GM12875 (cell line): Measurements from ENCODE around the gene TBC1D14.

Experiments
- H3K4me3 ChIP-seq: one replicate; pipeline ENCODE4 v1.5.1; 2011; ENCODE audit warnings: low read depth, low read length, control low read depth
- TF ChIP-seq, protein P1 (sequence below): IDR thresholded peaks from 2 replicates; pipeline ENCODE4 v1.5.1; 2011; ENCODE audit warnings: low read depth, mild to moderate bottlenecking, control low read depth, inconsistent platforms, low read length, moderate library complexity, borderline replicate concordance; ENCODE audit not compliant: insufficient read depth

The TBC1D14 gene

DNA sequence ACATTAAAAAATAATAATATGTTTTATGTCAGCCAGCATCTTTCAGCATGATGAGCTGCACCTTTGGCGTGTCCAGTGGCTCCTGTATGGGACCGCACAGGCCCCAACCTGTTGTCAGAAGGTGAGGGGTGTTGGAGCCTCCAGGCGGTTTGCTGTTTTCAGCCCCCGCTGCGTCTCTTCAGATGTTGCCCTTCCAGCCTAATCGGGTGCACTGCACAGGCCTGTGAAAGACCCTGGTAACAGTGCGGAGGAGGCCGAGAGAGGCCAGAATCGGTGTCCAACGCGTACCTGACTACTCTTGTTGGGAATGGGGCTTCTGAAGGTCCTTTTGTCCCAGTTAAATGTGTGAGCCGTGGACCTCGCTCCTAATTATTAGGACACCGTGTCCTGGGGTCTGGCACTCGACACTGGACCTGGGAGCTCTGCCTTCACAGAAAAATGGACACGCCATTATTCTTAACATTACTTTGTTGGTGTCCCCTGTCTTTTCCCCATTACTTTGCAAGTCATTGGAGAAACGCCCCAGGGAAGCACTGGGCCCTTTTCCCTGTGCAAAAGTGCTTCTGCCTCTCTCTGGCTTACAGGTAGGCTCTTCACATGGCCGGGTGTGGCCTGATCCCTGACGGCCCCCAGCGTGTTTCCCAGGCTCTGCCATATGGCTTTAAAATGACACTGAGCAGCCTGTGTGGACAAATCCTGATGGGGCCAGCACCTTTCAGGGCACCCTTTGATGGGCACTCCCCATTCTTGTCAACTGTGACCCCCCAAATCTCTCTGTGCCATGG lies 51.2 kb downstream of the TBC1D14 start:
- H3K4me3 ChIP-seq, result no peak overlapping the region
- TF ChIP-seq, protein P1, sequence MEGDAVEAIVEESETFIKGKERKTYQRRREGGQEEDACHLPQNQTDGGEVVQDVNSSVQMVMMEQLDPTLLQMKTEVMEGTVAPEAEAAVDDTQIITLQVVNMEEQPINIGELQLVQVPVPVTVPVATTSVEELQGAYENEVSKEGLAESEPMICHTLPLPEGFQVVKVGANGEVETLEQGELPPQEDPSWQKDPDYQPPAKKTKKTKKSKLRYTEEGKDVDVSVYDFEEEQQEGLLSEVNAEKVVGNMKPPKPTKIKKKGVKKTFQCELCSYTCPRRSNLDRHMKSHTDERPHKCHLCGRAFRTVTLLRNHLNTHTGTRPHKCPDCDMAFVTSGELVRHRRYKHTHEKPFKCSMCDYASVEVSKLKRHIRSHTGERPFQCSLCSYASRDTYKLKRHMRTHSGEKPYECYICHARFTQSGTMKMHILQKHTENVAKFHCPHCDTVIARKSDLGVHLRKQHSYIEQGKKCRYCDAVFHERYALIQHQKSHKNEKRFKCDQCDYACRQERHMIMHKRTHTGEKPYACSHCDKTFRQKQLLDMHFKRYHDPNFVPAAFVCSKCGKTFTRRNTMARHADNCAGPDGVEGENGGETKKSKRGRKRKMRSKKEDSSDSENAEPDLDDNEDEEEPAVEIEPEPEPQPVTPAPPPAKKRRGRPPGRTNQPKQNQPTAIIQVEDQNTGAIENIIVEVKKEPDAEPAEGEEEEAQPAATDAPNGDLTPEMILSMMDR, result no peak

DNA sequence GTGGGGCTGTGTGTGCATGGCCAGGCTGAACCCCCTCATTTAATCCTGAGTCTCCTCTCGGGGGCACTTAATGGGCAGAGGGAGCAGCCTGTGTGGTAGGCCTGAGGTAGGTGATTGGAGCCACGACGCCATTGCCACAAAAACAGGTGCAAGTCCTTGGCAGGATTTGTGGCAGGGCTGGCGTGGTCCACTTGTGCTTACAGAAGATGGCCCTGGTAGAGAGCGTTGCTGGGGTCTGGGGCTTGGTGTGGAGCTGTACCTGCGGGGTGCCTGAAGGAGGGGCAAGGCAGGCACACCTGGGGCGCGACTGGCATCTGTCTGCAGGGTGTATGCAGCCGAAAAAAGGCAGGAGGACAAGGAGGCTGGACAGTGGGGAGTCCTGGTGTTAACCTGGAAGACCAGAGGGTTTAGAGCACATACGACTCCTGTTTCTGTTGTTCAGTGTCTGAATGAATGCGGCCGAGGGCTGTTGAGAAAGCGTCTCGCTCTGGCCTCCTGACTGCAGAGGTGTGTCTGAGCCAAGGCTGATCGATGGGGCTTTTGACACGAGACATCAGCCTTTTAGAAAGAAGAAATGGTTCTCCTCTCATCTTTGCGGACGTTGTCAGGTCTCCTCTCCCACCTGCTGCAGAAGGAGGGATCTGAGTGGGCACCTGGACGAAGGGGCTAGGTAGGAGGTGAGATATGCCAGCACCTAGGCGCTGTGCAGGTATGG lies 52.0 kb downstream of the TBC1D14 start:
- TF ChIP-seq, protein P1, result no peak
- no peak overlapping the region for H3K4me3 ChIP-seq

DNA sequence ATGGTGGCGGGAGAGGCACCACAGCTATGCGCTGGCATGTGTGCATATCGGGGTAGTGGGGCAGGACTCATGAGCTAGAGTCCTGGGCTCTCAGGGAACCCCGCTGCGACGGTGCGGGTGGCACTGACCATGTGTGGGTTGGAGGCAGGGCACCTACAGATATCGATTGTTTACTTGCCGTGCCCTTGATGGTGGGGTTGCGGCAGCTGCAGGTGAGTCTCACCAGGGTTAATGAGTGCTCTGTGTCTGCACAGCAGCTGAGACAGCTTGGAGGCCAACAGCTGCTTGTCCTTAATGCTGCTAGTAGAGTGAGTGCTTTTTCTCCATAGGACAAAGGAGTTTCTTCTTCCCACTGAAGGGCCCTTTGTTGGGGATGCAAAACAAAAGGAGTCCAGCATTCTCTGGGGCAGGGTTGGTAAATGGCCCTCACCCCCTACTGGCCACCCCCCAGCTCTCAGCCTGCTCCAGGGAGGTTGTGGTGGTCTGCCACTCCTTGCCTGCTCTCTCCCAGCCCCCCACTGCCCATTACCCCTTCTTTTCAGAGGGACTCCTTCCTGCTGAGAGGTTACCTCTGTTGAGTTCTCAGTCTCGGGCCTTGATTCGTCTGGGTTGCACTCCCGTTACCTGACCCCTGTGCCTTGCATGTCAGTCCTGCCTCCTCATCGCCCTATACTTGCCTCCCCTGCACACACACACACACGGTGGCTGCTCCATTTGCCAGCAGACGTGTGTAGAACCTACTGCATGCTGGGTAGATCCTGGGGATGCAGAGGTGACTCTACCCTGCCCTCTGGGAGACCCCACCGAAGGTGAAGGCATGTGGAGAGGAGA lies 52.8 kb downstream of the TBC1D14 start:
- TF ChIP-seq, protein P1, result no peak
- H3K4me3 ChIP-seq, result no peak overlapping the region

DNA sequence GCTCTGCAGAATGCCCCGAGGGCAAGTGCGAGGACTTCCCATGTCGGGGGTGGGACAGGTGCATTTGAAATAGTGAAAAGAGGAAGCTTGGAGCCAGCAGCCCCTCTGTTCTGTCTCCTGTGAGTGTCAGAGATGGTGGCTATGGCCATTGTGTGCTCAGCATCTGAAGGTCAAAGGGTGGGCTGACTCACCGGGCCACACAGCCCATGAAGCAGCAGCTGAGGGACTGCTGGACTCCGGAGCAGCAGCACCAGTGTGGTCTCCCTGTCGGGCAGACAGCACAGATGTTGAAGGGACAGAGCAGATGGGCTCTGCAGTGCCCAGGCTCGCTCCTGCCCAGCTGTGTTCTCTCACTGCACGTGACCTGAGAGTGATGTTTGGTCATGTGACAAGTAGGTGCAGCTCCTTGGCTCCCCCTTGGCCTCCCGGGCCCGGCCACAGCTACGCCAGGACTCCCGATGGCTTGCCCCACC lies 53.5 kb downstream of the TBC1D14 start:
- TF ChIP-seq, protein P1, result no peak
- no peak overlapping the region for H3K4me3 ChIP-seq

DNA sequence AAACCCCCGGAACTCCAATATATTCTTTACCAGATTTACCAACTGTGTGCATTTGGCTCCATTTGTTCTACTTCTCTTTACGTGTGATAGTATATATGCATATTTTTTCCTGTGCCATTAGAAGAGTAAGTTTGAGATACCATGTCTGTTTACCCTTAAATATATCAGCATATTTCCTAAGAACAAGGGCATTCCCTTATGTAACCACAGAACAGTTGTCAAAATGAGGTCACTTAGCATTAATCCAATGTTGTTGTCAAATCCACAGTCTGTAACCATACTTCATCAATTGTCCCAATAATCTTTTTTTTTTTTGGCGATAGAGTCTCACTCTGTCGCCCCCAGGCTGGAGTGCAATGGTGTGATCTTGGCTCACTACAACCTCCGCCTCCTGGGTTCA lies 55.2 kb downstream of the TBC1D14 start:
- no peak overlapping the region for H3K4me3 ChIP-seq
- TF ChIP-seq, protein P1, result no peak

DNA sequence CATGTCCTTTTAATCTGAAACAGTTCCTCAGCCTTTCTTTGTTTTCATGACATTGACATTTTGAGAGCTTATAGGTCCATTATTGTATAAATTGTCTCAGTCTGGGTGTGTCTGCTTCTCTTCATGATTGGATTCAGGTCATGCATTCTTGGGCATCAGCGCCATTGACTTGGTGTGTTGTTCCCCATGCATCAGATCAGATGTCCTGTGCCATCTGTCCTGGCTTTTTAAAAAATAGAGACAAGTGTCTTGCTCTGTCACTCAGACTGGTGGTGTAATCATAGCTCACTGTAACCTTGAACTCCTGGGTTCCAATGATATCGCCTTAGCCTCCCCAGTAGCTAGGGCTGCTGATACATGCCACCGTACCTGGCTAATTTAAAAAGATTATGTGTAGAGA lies 55.7 kb downstream of the TBC1D14 start:
- no peak overlapping the region for H3K4me3 ChIP-seq
- TF ChIP-seq, protein P1, result no peak
